ENCODE results near the gene SLC16A6. TPM values are rescaled to one million over a fixed set of nuclear protein-coding genes. Genes with fewer than 3 reads are reported as not detected.

Gene SLC16A6
- polyA plus RNA-seq, 3 donors from 2014 or later: 0.88 to 4.8 (median 3.5) TPM

GRCh38 chr17:68305142-68305541 lies 14.2 kb upstream of the SLC16A6 start:
- Mint-ChIP-seq H3K4me1 (peaks cover 20 to 38% of the 10 kb centered on the region in 2 donors), H3K4me3 (no peak overlapping the region), H3K36me3 (peaks cover 13 to 28% (median 19%) of the 10 kb centered on the region in 3 donors), H3K9me3 (no peaks in the 10 kb centered on the region), H3K27ac (peak overlapping the region in 2 of 6 donors; percentile 53 to 77), H3K27me3 (ENCODE audit: low read depth in 3 of 3) (peaks cover 0 to 1% (median 0%) of the 10 kb centered on the region in 3 donors)
- DNase-seq: no peak

GRCh38 chr17:68304706-68305105 lies 13.8 kb upstream of the SLC16A6 start:
- Mint-ChIP-seq H3K4me3 (no peak overlapping the region), H3K27ac (peak overlapping the region in 1 of 6 donors; percentile 49), H3K36me3 (peaks cover 13 to 28% (median 19%) of the 10 kb centered on the region in 3 donors), H3K9me3 (no peaks in the 10 kb centered on the region), H3K4me1 (peaks cover 18 to 35% of the 10 kb centered on the region in 2 donors), H3K27me3 (ENCODE audit: low read depth in 3 of 3) (peaks cover 0 to 1% (median 0%) of the 10 kb centered on the region in 3 donors)
- no peak for DNase-seq

GRCh38 chr17:68302666-68303065 lies 11.7 kb upstream of the SLC16A6 start:
- Mint-ChIP-seq H3K9me3 (no peaks in the 10 kb centered on the region), H3K27ac (peak overlapping the region in 2 of 6 donors; percentile 31 to 62), H3K4me1 (peaks cover 29 to 46% of the 10 kb centered on the region in 2 donors), H3K27me3 (ENCODE audit: low read depth in 3 of 3) (peaks cover 0 to 1% (median 0%) of the 10 kb centered on the region in 3 donors), H3K4me3 (no peak overlapping the region), H3K36me3 (peaks cover 13 to 20% (median 13%) of the 10 kb centered on the region in 3 donors)
- no peak for DNase-seq

- H3K27ac Mint-ChIP-seq: peak overlapping the region in 2 of 6 donors; percentile 78 to 81
These were observed 11.2 kb upstream of the SLC16A6 start for GRCh38 chr17:68302066-68302564.

GRCh38 chr17:68301438-68301959 lies 10.6 kb upstream of the SLC16A6 start:
- Mint-ChIP-seq H3K4me3 (peak overlapping the region in 1 of 5 donors; percentile 7), H3K27ac (peak overlapping the region in 3 of 6 donors; percentile 18 to 81 (median 78)), H3K36me3 (peaks cover 4 to 11% (median 5%) of the 10 kb centered on the region in 3 donors), H3K9me3 (no peaks in the 10 kb centered on the region), H3K27me3 (ENCODE audit: low read depth in 3 of 3) (peaks cover 1 to 3% (median 2%) of the 10 kb centered on the region in 3 donors), H3K4me1 (peaks cover 38 to 47% of the 10 kb centered on the region in 2 donors)
- DNase-seq: no peak

More at GRCh38 chr17:68302066-68302564, 11.2 kb upstream of the SLC16A6 start:
- no peaks in the 10 kb centered on the region for H3K9me3 Mint-ChIP-seq
- peaks cover 7 to 15% (median 9%) of the 10 kb centered on the region in 3 donors for H3K36me3 Mint-ChIP-seq
- peaks cover 34 to 46% of the 10 kb centered on the region in 2 donors for H3K4me1 Mint-ChIP-seq
- H3K27me3 Mint-ChIP-seq (ENCODE audit: low read depth in 3 of 3): peaks cover 0 to 1% (median 0%) of the 10 kb centered on the region in 3 donors
- H3K4me3 Mint-ChIP-seq: no peak overlapping the region
- DNase-seq: no peak

GRCh38 chr17:68299817-68300216 lies 8.9 kb upstream of the SLC16A6 start:
- Mint-ChIP-seq H3K27me3 (ENCODE audit: low read depth in 3 of 3) (peaks cover 1 to 5% (median 4%) of the 10 kb centered on the region in 3 donors), H3K9me3 (no peaks in the 10 kb centered on the region), H3K4me3 (no peak overlapping the region), H3K4me1 (peaks cover 49 to 56% of the 10 kb centered on the region in 2 donors), H3K36me3 (peaks cover 4 to 11% (median 5%) of the 10 kb centered on the region in 3 donors), H3K27ac (peak overlapping the region in 3 of 6 donors; percentile 55 to 84 (median 59))
- no peak for DNase-seq

- Mint-ChIP-seq H3K27me3 (ENCODE audit: low read depth in 3 of 3) (peaks cover 1 to 6% (median 5%) of the 10 kb centered on the region in 3 donors), H3K9me3 (no peaks in the 10 kb centered on the region), H3K4me3 (peak overlapping the region in 1 of 5 donors; percentile 63), H3K27ac (peak overlapping the region; percentile 42 to 94 (median 80)), H3K4me1 (peaks cover 61 to 68% of the 10 kb centered on the region in 2 donors), H3K36me3 (peaks cover 4 to 11% (median 5%) of the 10 kb centered on the region in 3 donors)
- DNase-seq: no peak
These were observed 7.7 kb upstream of the SLC16A6 start for GRCh38 chr17:68298601-68299000.

GRCh38 chr17:68297195-68297594 lies 6.3 kb upstream of the SLC16A6 start:
- Mint-ChIP-seq H3K4me1 (peaks cover 70 to 77% of the 10 kb centered on the region in 2 donors), H3K4me3 (peak overlapping the region; percentile 78 to 90 (median 87))

GRCh38 chr17:68296217-68297191 lies 5.6 kb upstream of the SLC16A6 start:
- H3K27me3 Mint-ChIP-seq (ENCODE audit: low read depth in 3 of 3): peaks cover 2 to 11% (median 9%) of the 10 kb centered on the region in 3 donors
- DNase-seq: peak; percentile 83 to 89 (median 88)
- peaks cover under 1 to 4% (median 1%) of the 10 kb centered on the region in 3 donors for H3K36me3 Mint-ChIP-seq
- H3K4me3 Mint-ChIP-seq: peak overlapping the region; percentile 78 to 90 (median 87)
- peaks cover 69 to 72% of the 10 kb centered on the region in 2 donors for H3K4me1 Mint-ChIP-seq
- H3K27ac Mint-ChIP-seq: peak overlapping the region; percentile 91 to 95 (median 95)
- H3K9me3 Mint-ChIP-seq: no peaks in the 10 kb centered on the region

More at GRCh38 chr17:68297195-68297594, 6.3 kb upstream of the SLC16A6 start:
- Mint-ChIP-seq H3K27ac (peak overlapping the region; percentile 91 to 95 (median 95)), H3K9me3 (no peaks in the 10 kb centered on the region), H3K27me3 (ENCODE audit: low read depth in 3 of 3) (peaks cover 0 to 6% (median 5%) of the 10 kb centered on the region in 3 donors), H3K36me3 (peaks cover 4 to 8% (median 5%) of the 10 kb centered on the region in 3 donors)
- no peak for DNase-seq

GRCh38 chr17:68295086-68295485 lies 4.2 kb upstream of the SLC16A6 start:
- Mint-ChIP-seq H3K36me3 (no peaks in the 10 kb centered on the region), H3K9me3 (no peaks in the 10 kb centered on the region), H3K27me3 (ENCODE audit: low read depth in 3 of 3) (peaks cover 4 to 20% (median 17%) of the 10 kb centered on the region in 3 donors), H3K4me3 (peak overlapping the region; percentile 46 to 72 (median 50)), H3K4me1 (peaks cover 68 to 73% of the 10 kb centered on the region in 2 donors), H3K27ac (peak overlapping the region in 5 of 6 donors; percentile 35 to 90 (median 89))
- no peak for DNase-seq

- Mint-ChIP-seq H3K27ac (peak overlapping the region in 5 of 6 donors; percentile 35 to 90 (median 89)), H3K9me3 (no peaks in the 10 kb centered on the region), H3K27me3 (ENCODE audit: low read depth in 3 of 3) (peaks cover 4 to 21% (median 17%) of the 10 kb centered on the region in 3 donors), H3K4me3 (peak overlapping the region; percentile 46 to 72 (median 50)), H3K36me3 (no peaks in the 10 kb centered on the region), H3K4me1 (peaks cover 71 to 77% of the 10 kb centered on the region in 2 donors)
- no peak for DNase-seq
These were observed 3.7 kb upstream of the SLC16A6 start for GRCh38 chr17:68294617-68295016.

GRCh38 chr17:68294196-68294555 lies 3.2 kb upstream of the SLC16A6 start:
- no peak for DNase-seq
- Mint-ChIP-seq H3K27ac (peak overlapping the region; percentile 64 to 90 (median 83)), H3K9me3 (no peaks in the 10 kb centered on the region), H3K4me1 (peaks cover 71 to 77% of the 10 kb centered on the region in 2 donors), H3K4me3 (peak overlapping the region in 3 of 5 donors; percentile 1 to 35 (median 12)), H3K36me3 (no peaks in the 10 kb centered on the region), H3K27me3 (ENCODE audit: low read depth in 3 of 3) (peaks cover 4 to 24% (median 17%) of the 10 kb centered on the region in 3 donors)

- H3K4me1 Mint-ChIP-seq: peaks cover 74 to 78% of the 10 kb centered on the region in 2 donors
- peak overlapping the region; percentile 64 to 90 (median 84) for H3K27ac Mint-ChIP-seq
- DNase-seq: no peak
- H3K9me3 Mint-ChIP-seq: no peaks in the 10 kb centered on the region
- peaks cover 4 to 29% (median 17%) of the 10 kb centered on the region in 3 donors for H3K27me3 Mint-ChIP-seq (ENCODE audit: low read depth in 3 of 3)
- peak overlapping the region in 3 of 5 donors; percentile 1 to 35 (median 12) for H3K4me3 Mint-ChIP-seq
- no peaks in the 10 kb centered on the region for H3K36me3 Mint-ChIP-seq
These were observed 2.7 kb upstream of the SLC16A6 start for GRCh38 chr17:68293490-68294195.
